ENCODE measurements around the gene ZC3H10.

The ZC3H10 gene

DNA sequence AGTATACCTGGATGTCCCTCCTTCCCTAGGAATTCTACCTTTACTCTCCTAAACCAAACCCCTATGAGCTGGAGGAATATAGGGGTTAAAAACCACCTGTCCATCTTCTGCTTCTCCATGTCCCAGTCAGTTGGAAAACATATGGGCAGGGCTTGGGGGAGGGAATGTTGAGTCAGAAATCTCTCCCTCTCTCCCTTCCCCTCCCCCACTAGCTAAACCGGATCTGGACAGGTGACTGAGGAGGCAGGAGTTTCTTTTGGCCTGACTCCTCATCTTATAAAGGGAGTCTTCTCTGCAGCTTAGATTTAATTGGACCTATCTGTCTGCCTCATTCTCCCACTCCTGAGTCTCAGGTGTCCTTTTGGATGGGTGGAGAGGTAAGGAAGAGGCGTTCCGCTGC lies 32.0 kb upstream of the ZC3H10 start:
- no peak for DNase-seq (ENCODE audit: low read depth)
- H3K4me3 ChIP-seq (ENCODE audit: low read length): no peak overlapping the region
- no peak for TF ChIP-seq CTCF (conservative IDR thresholded peaks at IDR 0.05; ENCODE audit: low read depth, low read length)

- TF ChIP-seq CTCF (conservative IDR thresholded peaks at IDR 0.05; ENCODE audit: low read depth, low read length): no peak
- DNase-seq (ENCODE audit: low read depth): no peak
Observed at GRCh38 chr12:56086608-56087007, 31.5 kb upstream of the ZC3H10 start.

DNA sequence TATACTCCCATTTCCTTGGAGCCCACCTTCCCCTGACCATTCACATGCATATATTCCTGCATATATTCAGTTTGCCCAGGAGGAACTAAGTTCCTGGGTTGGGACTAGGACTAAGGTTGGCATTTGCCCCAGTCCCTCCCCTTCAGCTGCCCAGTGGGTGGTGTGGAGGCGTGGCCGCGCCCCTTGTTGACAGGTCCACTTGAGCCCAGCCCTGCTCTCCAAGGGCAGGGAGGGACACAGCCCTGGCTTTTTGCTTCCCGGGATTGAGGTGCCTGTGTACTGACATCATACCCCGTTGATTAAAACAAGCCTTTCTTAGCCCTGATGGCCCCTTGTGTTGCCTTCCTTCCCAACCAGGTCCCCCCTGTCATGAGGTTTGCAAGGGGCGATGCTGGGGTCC lies 30.8 kb upstream of the ZC3H10 start:
- no peak for TF ChIP-seq CTCF (conservative IDR thresholded peaks at IDR 0.05; ENCODE audit: low read depth, low read length)
- DNase-seq (ENCODE audit: low read depth): no peak
- no peak overlapping the region for H3K4me3 ChIP-seq (ENCODE audit: low read length)

More at GRCh38 chr12:56086608-56087007, 31.5 kb upstream of the ZC3H10 start:
- no peak overlapping the region for H3K4me3 ChIP-seq (ENCODE audit: low read length)

- DNase-seq (ENCODE audit: low read depth): no peak
- no peak for TF ChIP-seq CTCF (conservative IDR thresholded peaks at IDR 0.05; ENCODE audit: low read depth, low read length)
- H3K4me3 ChIP-seq (ENCODE audit: low read length): no peak overlapping the region
Observed at GRCh38 chr12:56097738-56098137, 20.3 kb upstream of the ZC3H10 start.

- H3K4me3 ChIP-seq (ENCODE audit: low read length): no peak overlapping the region
- no peak for TF ChIP-seq CTCF (conservative IDR thresholded peaks at IDR 0.05; ENCODE audit: low read depth, low read length)
- DNase-seq (ENCODE audit: low read depth): no peak
Observed at GRCh38 chr12:56098592-56098991, 19.5 kb upstream of the ZC3H10 start.

DNA sequence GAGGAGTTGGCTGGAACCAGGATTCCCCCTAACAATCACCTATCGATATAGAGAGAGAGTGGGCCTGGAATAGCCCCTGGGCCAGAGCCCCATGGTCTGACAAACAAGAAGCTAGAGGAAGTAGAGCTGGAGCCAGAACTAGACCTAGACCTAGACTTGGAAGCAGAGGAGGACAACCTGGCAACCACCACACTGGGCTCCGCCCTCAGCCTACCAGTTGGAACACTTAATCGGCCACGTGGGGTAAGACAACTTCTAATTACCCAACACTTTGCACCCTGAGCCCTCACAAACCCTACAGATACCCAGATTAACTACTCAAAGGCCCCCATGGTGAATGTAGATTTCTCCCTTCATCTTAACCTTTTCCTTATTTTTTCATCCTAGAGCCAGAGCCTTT lies 18.3 kb upstream of the ZC3H10 start:
- DNase-seq (ENCODE audit: low read depth): no peak
- H3K4me3 ChIP-seq (ENCODE audit: low read length): no peak overlapping the region
- no peak for TF ChIP-seq CTCF (conservative IDR thresholded peaks at IDR 0.05; ENCODE audit: low read depth, low read length)

DNA sequence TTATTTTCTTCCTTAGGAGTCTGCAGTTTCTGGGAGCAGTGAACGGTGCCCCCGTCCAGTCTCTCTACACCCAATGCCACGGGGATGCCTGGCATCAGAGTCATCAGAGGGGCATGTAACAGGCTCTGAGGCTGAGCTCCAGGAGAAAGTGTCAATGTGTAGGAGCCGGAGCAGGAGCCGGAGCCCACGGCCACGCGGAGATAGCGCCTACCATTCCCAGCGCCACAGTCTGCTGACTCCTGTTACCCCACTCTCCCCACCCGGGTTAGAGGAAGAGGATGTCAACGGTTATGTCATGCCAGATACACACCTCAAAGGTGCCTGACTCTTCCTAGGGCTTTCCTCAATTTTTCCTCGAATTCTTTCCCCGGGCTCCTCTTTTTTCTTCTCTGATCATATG lies 17.0 kb upstream of the ZC3H10 start:
- no peak for DNase-seq (ENCODE audit: low read depth)
- no peak for TF ChIP-seq CTCF (conservative IDR thresholded peaks at IDR 0.05; ENCODE audit: low read depth, low read length)

More for the DNA sequence above, 17.0 kb upstream of the ZC3H10 start:
- no peak overlapping the region for H3K4me3 ChIP-seq (ENCODE audit: low read length)

All from retinal pigment epithelial cell (primary cell).